Fibroblast of gingiva (primary cell): Measurements from ENCODE around the gene GRIK1.
"Not testable (repeated sequence)": the region's sequence is repeated elsewhere in the genome, so short reads cannot be mapped to it uniquely, and the experiment has no call there.

Experiments used
- DNase-seq: peaks from one replicate; pipeline ENCODE4 v3.0.0-alpha.2; 2011; ENCODE audit warnings: low read depth

The GRIK1 gene

GRCh38 chr21:29606613-29607012 is 333.2 kb downstream of the GRIK1 start:
- no peak for DNase-seq

- DNase-seq = not testable (repeated sequence)
Observed at GRCh38 chr21:29605219-29605618, 334.6 kb downstream of the GRIK1 start.

- no peak for DNase-seq
Observed at GRCh38 chr21:29604076-29604475, 335.7 kb downstream of the GRIK1 start.

GRCh38 chr21:29601047-29601446 is 338.7 kb downstream of the GRIK1 start:
- no peak for DNase-seq

GRCh38 chr21:29586696-29587095 is 353.1 kb downstream of the GRIK1 start:
- DNase-seq = peak; percentile 27

- no peak for DNase-seq
Observed at GRCh38 chr21:29585462-29585861, 354.3 kb downstream of the GRIK1 start.

GRCh38 chr21:29583424-29583924 is 356.3 kb downstream of the GRIK1 start:
- DNase-seq = no peak

GRCh38 chr21:29582855-29583254 is 356.9 kb downstream of the GRIK1 start:
- DNase-seq = no peak

GRCh38 chr21:29581393-29581792 is 358.4 kb downstream of the GRIK1 start:
- no peak for DNase-seq

GRCh38 chr21:29580732-29581285 is 359.0 kb downstream of the GRIK1 start:
- DNase-seq = no peak

GRCh38 chr21:29578306-29578705 is 361.5 kb downstream of the GRIK1 start:
- no peak for DNase-seq

- DNase-seq = no peak
Observed at GRCh38 chr21:29571949-29572348, 367.8 kb downstream of the GRIK1 start.

- no peak for DNase-seq
Observed at GRCh38 chr21:29568020-29568697, 371.6 kb downstream of the GRIK1 start.

- no peak for DNase-seq
Observed at GRCh38 chr21:29557931-29558725, 381.7 kb downstream of the GRIK1 start.

GRCh38 chr21:29557200-29557599 is 382.6 kb downstream of the GRIK1 start:
- DNase-seq = no peak

GRCh38 chr21:29555601-29556000 is 384.2 kb downstream of the GRIK1 start:
- DNase-seq = no peak

- no peak for DNase-seq
Observed at GRCh38 chr21:29550205-29550604, 389.6 kb downstream of the GRIK1 start.

GRCh38 chr21:29549614-29550013 is 390.2 kb downstream of the GRIK1 start:
- no peak for DNase-seq

GRCh38 chr21:29547998-29548397 is 391.8 kb downstream of the GRIK1 start:
- DNase-seq = no peak

- no peak for DNase-seq
Observed at GRCh38 chr21:29546071-29546470, 393.7 kb downstream of the GRIK1 start.

- no peak for DNase-seq
Observed at GRCh38 chr21:29540289-29540688, 399.5 kb downstream of the GRIK1 start.

GRCh38 chr21:29538115-29538514 is 401.7 kb downstream of the GRIK1 start:
- peak; percentile 53 for DNase-seq

- no peak for DNase-seq
Observed at GRCh38 chr21:29534448-29534847, 405.3 kb downstream of the GRIK1 start.
